MCF 10A (cell line): ENCODE results near the gene CLPSL2. TPM values are rescaled to one million over a fixed set of nuclear protein-coding genes. Genes with fewer than 3 reads are reported as not detected.

Experiments
- BruUV-seq: library from RNA; stranded (reverse); fragments of 400-500 nt; replicated peaks from 2 replicates; lab custom pipeline; 2021; lab: Mats Ljungman, UMichigan
- CTCF ChIA-PET: fragments of 300-600 bp; sonication (Branson Sonifier 250); formaldehyde crosslinking; extraction: SDS; loops from one replicate; lab custom pipeline; 2021; ENCODE audit warnings: antibody characterized with exemption, inconsistent platforms; lab: Yijun Ruan, JAX
- POLR2A ChIA-PET: fragments of 300-600, 350-650 bp; sonication (Branson Sonifier 250); formaldehyde crosslinking; extraction: SDS; loops from one replicate; lab custom pipeline; 2020; ENCODE audit warnings: antibody characterized with exemption, inconsistent platforms; lab: Yijun Ruan, JAX
- DNase-seq: peaks from one replicate; pipeline ENCODE4 v3.0.0-alpha.2; 2018; ENCODE audit not compliant: unreplicated experiment
- H3K27ac Mint-ChIP-seq: one replicate; pipeline ENCODE4 v1.8.0; 2022; ENCODE audit warnings: mild to moderate bottlenecking, low read depth, mixed read lengths; ENCODE audit not compliant: unreplicated experiment
- H3K27me3 Mint-ChIP-seq: one replicate; pipeline ENCODE4 v1.8.0; 2022; ENCODE audit warnings: mixed read lengths; ENCODE audit not compliant: insufficient read depth, unreplicated experiment
- H3K36me3 Mint-ChIP-seq: one replicate; pipeline ENCODE4 v1.8.0; 2022; ENCODE audit warnings: mild to moderate bottlenecking, moderate library complexity, mixed read lengths; ENCODE audit not compliant: insufficient read depth, unreplicated experiment
- H3K4me1 Mint-ChIP-seq: one replicate; pipeline ENCODE4 v1.8.0; 2022; ENCODE audit warnings: mixed read lengths; ENCODE audit not compliant: insufficient read depth, unreplicated experiment
- H3K4me3 Mint-ChIP-seq: one replicate; pipeline ENCODE4 v1.8.0; 2022; ENCODE audit warnings: mild to moderate bottlenecking, moderate library complexity, mixed read lengths; ENCODE audit not compliant: unreplicated experiment
- H3K9me3 Mint-ChIP-seq: one replicate; pipeline ENCODE4 v1.8.0; 2022; ENCODE audit warnings: mixed read lengths; ENCODE audit not compliant: unreplicated experiment
- CTCF ChIP-seq: fragments of 200-600 bp; IDR thresholded peaks from one replicate; pipeline ENCODE4 v1.8.0; 2022; ENCODE audit warnings: antibody characterized with exemption, mild to moderate bottlenecking; ENCODE audit not compliant: unreplicated experiment
- intact Hi-C: fragments of 100-400 bp; cut with micrococcal nuclease; formaldehyde crosslinking; loops from 2 replicates; pipeline ENCODE4 v1.14.1; 2022
- total RNA-seq: library from RNA; stranded (reverse); gene quantifications from 2 replicates; pipeline ENCODE4 v1.2.3, GENCODE V29; 2022

Gene CLPSL2
- total RNA-seq, 1 experiment from 2014 or later, result not detected

DNA sequence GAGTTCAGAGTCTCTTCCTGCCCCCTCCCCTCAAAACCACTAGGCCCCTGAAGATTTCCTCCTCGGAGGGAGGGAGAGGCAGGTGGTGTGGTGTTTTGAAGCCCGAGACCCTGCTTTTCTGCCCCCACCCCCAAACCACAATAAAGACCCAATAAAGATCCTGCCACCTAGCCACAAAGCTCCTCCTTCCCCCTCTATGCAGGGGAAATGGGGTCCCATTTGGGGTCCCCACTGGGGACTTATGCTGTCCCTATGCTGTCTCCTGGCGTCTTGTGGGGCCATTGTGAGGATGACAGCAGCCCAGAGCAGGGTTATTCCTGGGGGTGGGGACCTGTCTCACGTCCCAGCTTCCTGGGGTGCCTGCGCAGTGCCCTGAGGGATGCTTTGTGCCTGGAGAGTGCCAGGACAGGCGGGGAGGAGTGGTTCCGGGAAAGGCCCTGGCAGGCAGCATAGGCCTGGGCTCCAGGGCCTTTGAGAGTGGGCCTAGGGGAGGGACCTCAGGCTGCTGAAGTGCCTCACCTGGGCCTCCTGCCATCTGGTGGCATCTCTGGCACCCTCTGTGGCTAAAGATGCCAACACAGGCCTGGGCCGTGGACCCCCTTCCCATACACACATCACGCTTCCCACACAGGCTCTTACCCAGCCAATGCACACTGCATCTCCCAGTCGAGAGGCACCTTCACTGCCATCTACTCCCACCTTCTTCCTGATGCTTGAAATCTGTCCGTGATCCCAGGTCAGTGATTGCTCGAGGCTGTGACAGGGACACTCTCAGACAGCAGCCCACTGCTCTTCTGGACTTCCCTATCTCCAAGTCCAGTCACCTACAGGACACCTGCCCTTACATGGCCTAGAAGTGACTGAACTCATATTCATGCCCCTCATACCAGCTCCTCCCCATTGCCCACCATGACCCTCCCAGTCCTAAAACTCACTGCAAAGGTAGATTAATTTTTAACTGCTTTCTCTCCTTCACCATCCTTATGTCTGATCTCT lies 47.4 kb upstream of the CLPSL2 start:
- peaks cover 5% of the 10 kb centered on the region for H3K36me3 Mint-ChIP-seq
- H3K4me3 Mint-ChIP-seq, result peak overlapping the region; percentile 77
- ChIA-PET CTCF (interaction anchor here (1.2 to 2.2 kb wide), 3 partner anchors 39 to 127 kb away, joined by 3 to 11 read pairs (median 4); partner anchors contain the start of gene FKBP5), POLR2A (interaction anchor here (0.6 to 17.8 kb wide), 26 partner anchors 8 to 947 kb away, joined by 3 to 1351 read pairs (median 6); partner anchors contain the start of genes ARMC12 and FKBP5)
- H3K27me3 Mint-ChIP-seq, result no peaks in the 10 kb centered on the region
- BruUV-seq, result no TSS peak
- peak overlapping the region; percentile 89 for H3K27ac Mint-ChIP-seq
- no peaks in the 10 kb centered on the region for H3K9me3 Mint-ChIP-seq
- no peak for TF ChIP-seq CTCF
- intact Hi-C loops, result loop anchor here (1.0 kb wide), 1 partner anchor 41 kb away; the partner anchor contains the start of gene FKBP5
- peak; percentile 95 for DNase-seq
- peaks cover 63% of the 10 kb centered on the region for H3K4me1 Mint-ChIP-seq

DNA sequence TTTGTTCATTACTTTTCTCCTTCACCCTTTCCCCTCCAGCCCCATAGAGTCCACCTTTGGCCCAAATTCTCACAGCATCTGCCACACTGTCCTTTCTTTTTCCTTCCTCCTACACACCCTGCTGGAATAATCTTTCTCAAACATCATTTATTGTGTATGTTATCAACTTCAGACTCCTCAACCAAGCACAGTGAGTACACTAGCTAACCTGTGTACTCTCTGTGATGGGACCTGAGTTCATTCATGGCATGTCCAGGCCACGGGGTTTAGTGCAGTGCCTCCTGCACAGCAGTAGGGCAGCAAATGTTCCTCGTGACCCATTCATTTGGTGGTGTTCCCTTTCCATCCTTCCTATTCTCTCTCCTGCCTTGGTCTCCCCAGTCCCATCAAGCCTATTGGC lies 46.7 kb upstream of the CLPSL2 start:
- no peak for TF ChIP-seq CTCF
- H3K36me3 Mint-ChIP-seq, result peaks cover 5% of the 10 kb centered on the region
- ChIA-PET CTCF (interaction anchor here (0.9 to 1.2 kb wide), 2 partner anchors 43 to 49 kb away, joined by 4 read pairs; no protein-coding TSS in a partner anchor), POLR2A (interaction anchor here (0.6 to 17.8 kb wide), 8 partner anchors 16 to 128 kb away, joined by 3 to 1351 read pairs (median 42); partner anchors contain the start of gene FKBP5)
- DNase-seq, result no peak
- no peak overlapping the region for H3K4me3 Mint-ChIP-seq
- intact Hi-C loops, result loop anchor here (10.0 kb wide), 1 partner anchor 225 kb away; no protein-coding TSS in a partner anchor
- no peaks in the 10 kb centered on the region for H3K27me3 Mint-ChIP-seq
- peaks cover 61% of the 10 kb centered on the region for H3K4me1 Mint-ChIP-seq
- peak overlapping the region; percentile 89 for H3K27ac Mint-ChIP-seq
- no peaks in the 10 kb centered on the region for H3K9me3 Mint-ChIP-seq
- BruUV-seq, result no TSS peak

GRCh38 chr6:35730745-35731413 lies 45.5 kb upstream of the CLPSL2 start:
- Mint-ChIP-seq H3K27ac (peak overlapping the region; percentile 81), H3K27me3 (no peaks in the 10 kb centered on the region), H3K4me1 (peaks cover 58% of the 10 kb centered on the region), H3K4me3 (peak overlapping the region; percentile 73), H3K9me3 (no peaks in the 10 kb centered on the region), H3K36me3 (no peaks in the 10 kb centered on the region)
- no peak for DNase-seq
- TF ChIP-seq CTCF, result no peak
- ChIA-PET CTCF (interaction anchor here (0.9 kb wide), 1 partner anchor 44 kb away, joined by 4 read pairs; no protein-coding TSS in a partner anchor), POLR2A (interaction anchor here (0.7 to 17.8 kb wide), 9 partner anchors 9 to 139 kb away, joined by 3 to 1351 read pairs (median 8); partner anchors contain the start of gene FKBP5)
- intact Hi-C loops, result loop anchor here (10.0 kb wide), 1 partner anchor 224 kb away; no protein-coding TSS in a partner anchor
- BruUV-seq, result TSS peak; percentile 14
